HEK293 (cell line): ENCODE measurements around the gene ADAMTS4.

Experiments used
- CTCF ChIA-PET: fragments of 350-600 bp; formaldehyde crosslinking; extraction: SDS; loops from one replicate; lab custom pipeline; 2021; ENCODE audit warnings: antibody characterized with exemption; lab: Yijun Ruan, JAX
- POLR2A ChIA-PET: fragments of 300-600 bp; formaldehyde crosslinking; extraction: SDS; loops from one replicate; lab custom pipeline; 2020; ENCODE audit warnings: antibody characterized with exemption, inconsistent platforms; lab: Yijun Ruan, JAX
- H3K27ac ChIP-seq: fragments of 200-500 bp; sonication (Bioruptor generic); 2 replicates; pipeline ENCODE4 v1.5.1; 2014; ENCODE audit warnings: low read depth, low read length, control low read depth, inconsistent platforms; ENCODE audit errors: extremely low read depth
- H3K36me3 ChIP-seq, 2 experiments: fragments of 200-500 bp in 1 of 2; sonication (Bioruptor generic) in 1 of 2; 1 replicate in 1 of 2; 2 replicates in 1 of 2; pipeline ENCODE4 v1.5.1; 2014 to 2017; ENCODE audit warnings: inconsistent platforms in 2 of 2, low read length in 2 of 2; ENCODE audit not compliant: control insufficient read depth in 2 of 2, insufficient read depth in 1 of 2
- H3K4me1 ChIP-seq: fragments of 200-500 bp; sonication (Bioruptor generic); 2 replicates; pipeline ENCODE4 v1.5.1; 2014; ENCODE audit warnings: mild to moderate bottlenecking, low read length, inconsistent platforms; ENCODE audit not compliant: control insufficient read depth, insufficient read depth
- H3K4me3 ChIP-seq: 2 replicates; pipeline ENCODE4 v1.5.1; 2011; ENCODE audit warnings: low read depth, mild to moderate bottlenecking, control low read depth, low read length, moderate library complexity
- H3K9me3 ChIP-seq: fragments of 200-500 bp; sonication (Bioruptor generic); 2 replicates; pipeline ENCODE4 v1.5.1; 2014; ENCODE audit warnings: low read depth, low read length, inconsistent platforms; ENCODE audit not compliant: control insufficient read depth, insufficient read depth
- BCL11A ChIP-seq: fragments of 450-650 bp; formaldehyde crosslinking; IDR thresholded peaks from 2 replicates; pipeline ENCODE4 v1.5.1; 2016; ENCODE audit warnings: low read depth, missing biosample characterization, missing genetic modification characterization
- IKZF3 ChIP-seq: fragments of 450-650 bp; IDR thresholded peaks from 2 replicates; pipeline ENCODE4 v1.5.0; 2018; ENCODE audit warnings: missing biosample characterization, mild to moderate bottlenecking, missing genetic modification characterization, moderate library complexity
- SETDB1 ChIP-seq: IDR thresholded peaks from one replicate; pipeline ENCODE4 v1.6.1; 2017; ENCODE audit warnings: mild to moderate bottlenecking, low read length, moderate library complexity, mixed read lengths; ENCODE audit not compliant: insufficient read length
- SP7 ChIP-seq: fragments of 450-650 bp; formaldehyde crosslinking; IDR thresholded peaks from 2 replicates; pipeline ENCODE4 v1.5.1; 2016; ENCODE audit warnings: missing biosample characterization, missing genetic modification characterization
- ZBTB17 ChIP-seq: fragments of 450-650 bp; formaldehyde crosslinking; IDR thresholded peaks from 2 replicates; pipeline ENCODE4 v1.5.1; 2016; ENCODE audit warnings: missing biosample characterization, missing genetic modification characterization
- ZBTB20 ChIP-seq: fragments of 450-650 bp; formaldehyde crosslinking; IDR thresholded peaks from 2 replicates; pipeline ENCODE4 v1.5.1; 2016; ENCODE audit warnings: missing biosample characterization, missing genetic modification characterization
- ZFP69B ChIP-seq: fragments of 450-650 bp; formaldehyde crosslinking; IDR thresholded peaks from 2 replicates; pipeline ENCODE4 v1.5.1; 2016; ENCODE audit warnings: missing biosample characterization, missing genetic modification characterization
- ZNF37A ChIP-seq: fragments of 450-650 bp; IDR thresholded peaks from 2 replicates; pipeline ENCODE4 v1.5.1; 2018; ENCODE audit warnings: missing biosample characterization, missing genetic modification characterization
- ZNF416 ChIP-seq: fragments of 450-650 bp; formaldehyde crosslinking; IDR thresholded peaks from 2 replicates; pipeline ENCODE4 v1.5.1; 2016; ENCODE audit warnings: missing biosample characterization, missing genetic modification characterization
- ZNF544 ChIP-seq: fragments of 450-650 bp; formaldehyde crosslinking; IDR thresholded peaks from 2 replicates; pipeline ENCODE4 v1.5.0; 2017; ENCODE audit warnings: missing biosample characterization, missing genetic modification characterization
- ZNF558 ChIP-seq: fragments of 450-650 bp; formaldehyde crosslinking; IDR thresholded peaks from 2 replicates; pipeline ENCODE4 v1.5.1; 2016; ENCODE audit warnings: missing biosample characterization, missing genetic modification characterization
- ZNF654 ChIP-seq: fragments of 450-650 bp; formaldehyde crosslinking; IDR thresholded peaks from 2 replicates; pipeline ENCODE4 v1.5.1; 2016; ENCODE audit warnings: low read depth, missing biosample characterization, missing genetic modification characterization
- ZNF660 ChIP-seq: fragments of 450-650 bp; IDR thresholded peaks from 2 replicates; pipeline ENCODE4 v1.5.1; 2018; ENCODE audit warnings: missing biosample characterization, mild to moderate bottlenecking, missing genetic modification characterization
- ZNF768 ChIP-seq: fragments of 450-650 bp; formaldehyde crosslinking; IDR thresholded peaks from 2 replicates; pipeline ENCODE4 v1.5.1; 2018; ENCODE audit warnings: missing biosample characterization, mild to moderate bottlenecking, missing genetic modification characterization
- TF ChIP-seq, protein P1 (sequence below): fragments of 450-650 bp; formaldehyde crosslinking; IDR thresholded peaks from 2 replicates; pipeline ENCODE4 v1.5.1; 2016; ENCODE audit warnings: missing biosample characterization, missing genetic modification characterization, borderline replicate concordance
- TF ChIP-seq, protein P2 (sequence below): fragments of 450-650 bp; formaldehyde crosslinking; IDR thresholded peaks from 2 replicates; pipeline ENCODE4 v1.5.1; 2016; ENCODE audit warnings: missing biosample characterization, missing genetic modification characterization
- TF ChIP-seq, protein P3 (sequence below): fragments of 450-650 bp; formaldehyde crosslinking; IDR thresholded peaks from 2 replicates; pipeline ENCODE4 v1.5.1; 2016; ENCODE audit warnings: missing biosample characterization, missing genetic modification characterization
- TF ChIP-seq, protein P4 (sequence below): fragments of 450-650 bp; formaldehyde crosslinking; IDR thresholded peaks from 2 replicates; pipeline ENCODE4 v1.5.1; 2016; ENCODE audit warnings: missing biosample characterization, missing genetic modification characterization
- TF ChIP-seq, protein P5 (sequence below): fragments of 450-650 bp; formaldehyde crosslinking; IDR thresholded peaks from 2 replicates; pipeline ENCODE4 v1.5.1; 2016; ENCODE audit warnings: missing biosample characterization, missing genetic modification characterization
- TF ChIP-seq, protein P6 (sequence below): fragments of 450-650 bp; formaldehyde crosslinking; IDR thresholded peaks from 2 replicates; pipeline ENCODE4 v1.5.1; 2017; ENCODE audit warnings: missing biosample characterization, missing genetic modification characterization
- TF ChIP-seq, protein P7 (sequence below): fragments of 450-650 bp; formaldehyde crosslinking; IDR thresholded peaks from 2 replicates; pipeline ENCODE4 v1.5.1; 2016; ENCODE audit warnings: missing biosample characterization, missing genetic modification characterization

The ADAMTS4 gene

DNA sequence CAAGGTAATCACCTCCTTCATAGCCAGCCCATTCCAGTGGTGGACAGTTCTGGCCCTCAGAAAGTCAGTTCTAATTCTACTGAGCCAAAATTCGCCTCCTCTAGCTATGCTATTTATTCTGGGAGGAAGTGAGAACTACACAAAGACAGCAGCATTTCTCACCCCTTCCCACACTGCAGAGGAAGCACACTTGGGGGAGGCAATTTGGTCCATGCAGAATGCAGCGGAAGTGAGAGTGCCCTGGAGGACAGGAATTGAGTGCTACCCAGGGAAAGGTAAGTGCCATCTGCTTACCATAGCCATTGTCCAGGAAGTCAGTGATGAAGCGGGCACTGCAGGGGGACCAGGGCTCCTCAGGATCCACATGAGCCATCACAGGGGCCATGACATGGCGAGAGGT, 3.7 kb downstream of the ADAMTS4 start (continued):
- no peak for TF ChIP-seq ZNF37A (tag by site-specific recombination)
- TF ChIP-seq, protein P1, sequence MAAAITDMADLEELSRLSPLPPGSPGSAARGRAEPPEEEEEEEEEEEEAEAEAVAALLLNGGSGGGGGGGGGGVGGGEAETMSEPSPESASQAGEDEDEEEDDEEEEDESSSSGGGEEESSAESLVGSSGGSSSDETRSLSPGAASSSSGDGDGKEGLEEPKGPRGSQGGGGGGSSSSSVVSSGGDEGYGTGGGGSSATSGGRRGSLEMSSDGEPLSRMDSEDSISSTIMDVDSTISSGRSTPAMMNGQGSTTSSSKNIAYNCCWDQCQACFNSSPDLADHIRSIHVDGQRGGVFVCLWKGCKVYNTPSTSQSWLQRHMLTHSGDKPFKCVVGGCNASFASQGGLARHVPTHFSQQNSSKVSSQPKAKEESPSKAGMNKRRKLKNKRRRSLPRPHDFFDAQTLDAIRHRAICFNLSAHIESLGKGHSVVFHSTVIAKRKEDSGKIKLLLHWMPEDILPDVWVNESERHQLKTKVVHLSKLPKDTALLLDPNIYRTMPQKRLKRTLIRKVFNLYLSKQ (tag by site-specific recombination): no peak

DNA sequence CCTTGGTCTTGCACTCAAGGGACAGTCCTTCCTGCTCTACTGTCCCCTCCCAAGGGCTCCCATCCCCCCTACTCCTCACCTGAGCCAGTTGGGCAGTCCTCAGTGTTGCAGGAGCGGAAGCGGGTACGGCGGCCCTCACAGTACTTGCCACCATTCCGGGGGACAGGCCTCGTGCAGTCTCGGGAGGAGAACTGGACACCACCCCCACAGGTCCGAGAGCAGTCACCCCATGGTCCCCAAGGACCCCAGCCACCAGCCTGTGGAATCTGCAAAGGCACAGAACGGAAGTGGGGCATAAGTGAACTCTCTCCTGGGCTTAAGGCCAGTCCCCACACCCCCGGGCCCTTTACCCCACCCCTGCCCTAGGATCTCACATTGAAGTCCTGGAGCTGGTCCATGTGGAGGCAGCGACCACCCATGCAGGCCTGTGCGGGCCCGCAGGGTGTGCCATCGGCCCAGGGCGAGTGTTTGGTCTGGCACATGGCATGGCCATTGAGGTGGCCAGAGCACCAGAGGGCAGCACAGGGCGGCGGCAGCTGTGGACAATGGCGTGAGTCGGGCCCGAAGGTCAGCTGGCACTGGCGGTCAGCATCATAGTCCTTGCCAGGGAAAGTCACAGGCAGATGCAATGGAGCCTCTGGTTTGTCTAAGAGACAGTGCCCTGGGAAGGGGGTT, 5.2 kb downstream of the ADAMTS4 start:
- TF ChIP-seq, protein P2, sequence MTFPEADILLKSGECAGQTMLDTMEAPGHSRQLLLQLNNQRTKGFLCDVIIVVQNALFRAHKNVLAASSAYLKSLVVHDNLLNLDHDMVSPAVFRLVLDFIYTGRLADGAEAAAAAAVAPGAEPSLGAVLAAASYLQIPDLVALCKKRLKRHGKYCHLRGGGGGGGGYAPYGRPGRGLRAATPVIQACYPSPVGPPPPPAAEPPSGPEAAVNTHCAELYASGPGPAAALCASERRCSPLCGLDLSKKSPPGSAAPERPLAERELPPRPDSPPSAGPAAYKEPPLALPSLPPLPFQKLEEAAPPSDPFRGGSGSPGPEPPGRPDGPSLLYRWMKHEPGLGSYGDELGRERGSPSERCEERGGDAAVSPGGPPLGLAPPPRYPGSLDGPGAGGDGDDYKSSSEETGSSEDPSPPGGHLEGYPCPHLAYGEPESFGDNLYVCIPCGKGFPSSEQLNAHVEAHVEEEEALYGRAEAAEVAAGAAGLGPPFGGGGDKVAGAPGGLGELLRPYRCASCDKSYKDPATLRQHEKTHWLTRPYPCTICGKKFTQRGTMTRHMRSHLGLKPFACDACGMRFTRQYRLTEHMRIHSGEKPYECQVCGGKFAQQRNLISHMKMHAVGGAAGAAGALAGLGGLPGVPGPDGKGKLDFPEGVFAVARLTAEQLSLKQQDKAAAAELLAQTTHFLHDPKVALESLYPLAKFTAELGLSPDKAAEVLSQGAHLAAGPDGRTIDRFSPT (tag by site-specific recombination): no peak
- TF ChIP-seq IKZF3 (tag by site-specific recombination): no peak
- TF ChIP-seq, protein P3, sequence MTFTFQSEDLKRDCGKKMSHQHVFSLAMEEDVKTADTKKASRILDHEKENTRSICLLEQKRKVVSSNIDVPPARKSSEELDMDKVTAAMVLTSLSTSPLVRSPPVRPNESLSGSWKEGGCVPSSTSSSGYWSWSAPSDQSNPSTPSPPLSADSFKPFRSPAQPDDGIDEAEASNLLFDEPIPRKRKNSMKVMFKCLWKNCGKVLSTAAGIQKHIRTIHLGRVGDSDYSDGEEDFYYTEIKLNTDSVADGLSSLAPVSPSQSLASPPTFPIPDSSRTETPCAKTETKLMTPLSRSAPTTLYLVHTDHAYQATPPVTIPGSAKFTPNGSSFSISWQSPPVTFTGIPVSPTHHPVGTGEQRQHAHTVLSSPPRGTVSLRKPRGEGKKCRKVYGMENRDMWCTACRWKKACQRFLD (tag by site-specific recombination): no peak
- TF ChIP-seq ZNF544 (tag by site-specific recombination): no peak
- TF ChIP-seq BCL11A: no peak
- TF ChIP-seq ZBTB20 (tag by site-specific recombination): no peak
- TF ChIP-seq, protein P4, sequence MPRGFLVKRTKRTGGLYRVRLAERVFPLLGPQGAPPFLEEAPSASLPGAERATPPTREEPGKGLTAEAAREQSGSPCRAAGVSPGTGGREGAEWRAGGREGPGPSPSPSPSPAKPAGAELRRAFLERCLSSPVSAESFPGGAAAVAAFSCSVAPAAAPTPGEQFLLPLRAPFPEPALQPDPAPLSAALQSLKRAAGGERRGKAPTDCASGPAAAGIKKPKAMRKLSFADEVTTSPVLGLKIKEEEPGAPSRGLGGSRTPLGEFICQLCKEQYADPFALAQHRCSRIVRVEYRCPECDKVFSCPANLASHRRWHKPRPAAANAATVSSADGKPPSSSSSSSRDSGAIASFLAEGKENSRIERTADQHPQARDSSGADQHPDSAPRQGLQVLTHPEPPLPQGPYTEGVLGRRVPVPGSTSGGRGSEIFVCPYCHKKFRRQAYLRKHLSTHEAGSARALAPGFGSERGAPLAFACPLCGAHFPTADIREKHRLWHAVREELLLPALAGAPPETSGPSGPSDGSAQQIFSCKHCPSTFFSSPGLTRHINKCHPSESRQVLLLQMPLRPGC (tag by site-specific recombination): no peak
- no peak for TF ChIP-seq SP7
- no peak for TF ChIP-seq ZFP69B
- TF ChIP-seq, protein P5, sequence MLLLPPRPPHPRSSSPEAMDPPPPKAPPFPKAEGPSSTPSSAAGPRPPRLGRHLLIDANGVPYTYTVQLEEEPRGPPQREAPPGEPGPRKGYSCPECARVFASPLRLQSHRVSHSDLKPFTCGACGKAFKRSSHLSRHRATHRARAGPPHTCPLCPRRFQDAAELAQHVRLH (tag by site-specific recombination): no peak
- POLR2A ChIA-PET: no interaction called here
- CTCF ChIA-PET: interaction anchor here (0.6 to 4.5 kb wide), 16 partner anchors 9 to 668 kb away, joined by 3 to 45 read pairs (median 6); partner anchors contain the start of genes APOA2, NDUFS2 and TOMM40L
- Histone ChIP-seq H3K27ac (no peak overlapping the region), H3K4me1 (0 out of 2 replicates have a peak, but pooled peaks cover 6% of the 10 kb centered on the region), H3K4me3 (no peak overlapping the region), H3K36me3 (no peaks in the 10 kb centered on the region), H3K9me3 (no peaks in the 10 kb centered on the region)

DNA sequence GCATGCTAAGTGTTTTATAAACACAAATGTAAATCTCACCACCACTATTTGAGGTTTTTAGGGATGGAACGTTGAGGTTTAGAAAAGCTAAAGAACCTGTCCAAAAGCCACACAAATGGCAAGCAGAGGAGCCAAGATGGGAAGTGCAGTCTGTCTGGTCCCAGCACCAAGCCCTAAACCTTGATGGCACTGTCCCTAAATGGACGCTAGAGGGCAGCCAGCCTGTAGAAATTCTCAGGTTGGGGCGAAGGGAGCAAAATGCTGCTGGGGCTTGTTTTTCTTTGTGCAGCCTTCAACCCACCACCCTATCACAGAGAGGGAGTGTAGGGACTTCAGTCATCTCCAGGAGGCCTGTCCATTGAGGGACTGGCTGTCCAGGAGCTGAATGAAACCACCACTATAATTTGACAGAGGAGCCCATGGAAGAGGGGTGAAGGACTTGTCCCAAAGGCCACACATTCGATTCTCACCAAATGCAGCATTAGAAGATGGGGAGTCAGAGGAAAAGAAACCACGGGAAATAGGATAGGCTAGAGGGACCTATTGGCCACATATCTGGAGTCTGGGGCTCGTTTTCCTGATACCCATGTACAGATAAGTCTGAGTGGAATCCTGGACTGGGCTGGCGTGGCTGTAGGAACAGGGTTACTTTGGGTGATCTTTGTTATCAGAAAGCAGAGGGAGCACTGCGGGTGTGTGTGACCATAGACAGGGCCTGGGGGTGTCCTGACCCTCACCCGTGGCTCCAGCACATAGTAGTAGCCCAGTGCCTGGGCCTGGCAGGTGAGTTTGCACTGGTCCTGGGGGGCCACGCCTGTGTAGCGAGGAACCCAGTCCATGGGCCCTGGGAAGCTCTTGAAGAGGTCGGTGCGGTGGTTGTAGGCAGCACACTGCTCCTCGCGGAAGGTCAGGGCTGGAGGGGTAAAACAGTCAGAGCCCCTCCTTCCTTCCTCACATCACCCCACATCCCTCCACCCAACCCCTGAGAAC, 6.1 kb downstream of the ADAMTS4 start:
- Histone ChIP-seq H3K36me3 (no peaks in the 10 kb centered on the region), H3K4me1 (no peaks in the 10 kb centered on the region), H3K9me3 (no peaks in the 10 kb centered on the region), H3K4me3 (no peak overlapping the region), H3K27ac (no peak overlapping the region)
- ChIA-PET POLR2A (interaction anchor here (0.6 kb wide), 1 partner anchor 10 kb away, joined by 3 read pairs; the partner anchor contains the start of gene NDUFS2), CTCF (interaction anchor here (0.6 to 4.5 kb wide), 40 partner anchors 8 to 669 kb away, joined by 3 to 45 read pairs (median 5); partner anchors contain the start of genes APOA2, NDUFS2, PPOX and TOMM40L)
- TF ChIP-seq ZNF660 (tag by site-specific recombination) (0 out of 2 replicates have a peak, but pooled peaks have one; percentile 41), ZNF654 (tag by site-specific recombination) (peak; percentile 87), ZBTB17 (tag by site-specific recombination) (peak; percentile 40), ZNF768 (tag by site-specific recombination) (no peak), ZNF416 (tag by site-specific recombination) (no peak), SETDB1 (no peak), ZNF558 (tag by site-specific recombination) (no peak)
- TF ChIP-seq, protein P6, sequence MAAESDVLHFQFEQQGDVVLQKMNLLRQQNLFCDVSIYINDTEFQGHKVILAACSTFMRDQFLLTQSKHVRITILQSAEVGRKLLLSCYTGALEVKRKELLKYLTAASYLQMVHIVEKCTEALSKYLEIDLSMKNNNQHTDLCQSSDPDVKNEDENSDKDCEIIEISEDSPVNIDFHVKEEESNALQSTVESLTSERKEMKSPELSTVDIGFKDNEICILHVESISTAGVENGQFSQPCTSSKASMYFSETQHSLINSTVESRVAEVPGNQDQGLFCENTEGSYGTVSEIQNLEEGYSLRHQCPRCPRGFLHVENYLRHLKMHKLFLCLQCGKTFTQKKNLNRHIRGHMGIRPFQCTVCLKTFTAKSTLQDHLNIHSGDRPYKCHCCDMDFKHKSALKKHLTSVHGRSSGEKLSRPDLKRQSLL: no peak
- TF ChIP-seq, protein P7, sequence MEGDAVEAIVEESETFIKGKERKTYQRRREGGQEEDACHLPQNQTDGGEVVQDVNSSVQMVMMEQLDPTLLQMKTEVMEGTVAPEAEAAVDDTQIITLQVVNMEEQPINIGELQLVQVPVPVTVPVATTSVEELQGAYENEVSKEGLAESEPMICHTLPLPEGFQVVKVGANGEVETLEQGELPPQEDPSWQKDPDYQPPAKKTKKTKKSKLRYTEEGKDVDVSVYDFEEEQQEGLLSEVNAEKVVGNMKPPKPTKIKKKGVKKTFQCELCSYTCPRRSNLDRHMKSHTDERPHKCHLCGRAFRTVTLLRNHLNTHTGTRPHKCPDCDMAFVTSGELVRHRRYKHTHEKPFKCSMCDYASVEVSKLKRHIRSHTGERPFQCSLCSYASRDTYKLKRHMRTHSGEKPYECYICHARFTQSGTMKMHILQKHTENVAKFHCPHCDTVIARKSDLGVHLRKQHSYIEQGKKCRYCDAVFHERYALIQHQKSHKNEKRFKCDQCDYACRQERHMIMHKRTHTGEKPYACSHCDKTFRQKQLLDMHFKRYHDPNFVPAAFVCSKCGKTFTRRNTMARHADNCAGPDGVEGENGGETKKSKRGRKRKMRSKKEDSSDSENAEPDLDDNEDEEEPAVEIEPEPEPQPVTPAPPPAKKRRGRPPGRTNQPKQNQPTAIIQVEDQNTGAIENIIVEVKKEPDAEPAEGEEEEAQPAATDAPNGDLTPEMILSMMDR (tag by site-specific recombination): peak; percentile 71
